DOHH2 (cell line): ENCODE results near the gene ANAPC7.
"Not testable (repeated sequence)": the region's sequence is repeated elsewhere in the genome, so short reads cannot be mapped to it uniquely, and the experiment has no call there.

ENCODE experiments used
- EZH2phosphoT487 ChIP-seq: fragments of 200-600 bp; sonication (generic); IDR thresholded peaks from 2 replicates; pipeline ENCODE4 v1.6.1; 2017; ENCODE audit warnings: borderline replicate concordance, mild to moderate bottlenecking, antibody characterized with exemption, low read length, moderate library complexity, mixed read lengths
- TF ChIP-seq, protein P1 (sequence below): fragments of 200-600 bp; sonication (generic); IDR thresholded peaks from one replicate; pipeline ENCODE4 v1.5.1; 2014; ENCODE audit warnings: antibody characterized with exemption, mild to moderate bottlenecking, low read depth, low read length; ENCODE audit not compliant: poor library complexity, severe bottlenecking

DNA sequence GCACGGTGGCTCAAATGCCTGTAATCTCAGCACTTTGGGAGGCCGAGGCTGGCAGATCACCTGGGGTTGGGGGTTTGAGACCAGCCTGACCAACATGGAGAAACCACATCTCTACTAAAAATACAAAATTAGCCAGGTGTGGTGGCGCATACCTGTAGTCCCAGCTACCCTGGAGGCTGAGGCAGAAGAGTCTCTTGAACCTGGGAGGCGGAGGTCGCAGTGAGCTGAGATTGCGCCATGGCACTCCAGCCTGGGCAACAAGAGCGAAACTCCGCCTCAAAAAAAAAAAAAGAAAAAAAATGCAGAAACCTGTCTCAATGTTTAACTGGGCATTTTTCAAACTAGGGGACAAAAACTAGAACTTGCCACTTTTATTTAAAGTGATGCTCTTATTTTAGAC lies 63.2 kb downstream of the ANAPC7 start:
- TF ChIP-seq, protein P1, sequence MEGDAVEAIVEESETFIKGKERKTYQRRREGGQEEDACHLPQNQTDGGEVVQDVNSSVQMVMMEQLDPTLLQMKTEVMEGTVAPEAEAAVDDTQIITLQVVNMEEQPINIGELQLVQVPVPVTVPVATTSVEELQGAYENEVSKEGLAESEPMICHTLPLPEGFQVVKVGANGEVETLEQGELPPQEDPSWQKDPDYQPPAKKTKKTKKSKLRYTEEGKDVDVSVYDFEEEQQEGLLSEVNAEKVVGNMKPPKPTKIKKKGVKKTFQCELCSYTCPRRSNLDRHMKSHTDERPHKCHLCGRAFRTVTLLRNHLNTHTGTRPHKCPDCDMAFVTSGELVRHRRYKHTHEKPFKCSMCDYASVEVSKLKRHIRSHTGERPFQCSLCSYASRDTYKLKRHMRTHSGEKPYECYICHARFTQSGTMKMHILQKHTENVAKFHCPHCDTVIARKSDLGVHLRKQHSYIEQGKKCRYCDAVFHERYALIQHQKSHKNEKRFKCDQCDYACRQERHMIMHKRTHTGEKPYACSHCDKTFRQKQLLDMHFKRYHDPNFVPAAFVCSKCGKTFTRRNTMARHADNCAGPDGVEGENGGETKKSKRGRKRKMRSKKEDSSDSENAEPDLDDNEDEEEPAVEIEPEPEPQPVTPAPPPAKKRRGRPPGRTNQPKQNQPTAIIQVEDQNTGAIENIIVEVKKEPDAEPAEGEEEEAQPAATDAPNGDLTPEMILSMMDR = not testable (repeated sequence)
- TF ChIP-seq EZH2phosphoT487 = not testable (repeated sequence)
